Choroid plexus epithelial cell (primary cell): ENCODE measurements around the gene KLHL41.

Source experiments
- DNase-seq: peaks from one replicate; pipeline ENCODE4 v3.0.0-alpha.2; 2010; ENCODE audit warnings: low read depth
- H3K4me3 ChIP-seq: 2 replicates; pipeline ENCODE4 v1.5.1; 2011; ENCODE audit warnings: low read depth, mild to moderate bottlenecking, control low read depth, low read length, moderate library complexity
- TF ChIP-seq, protein P1 (sequence below): conservative IDR thresholded peaks from 2 replicates; pipeline ENCODE4 v1.5.1; 2011; ENCODE audit warnings: low read depth, mild to moderate bottlenecking, control low read depth, inconsistent platforms, low read length, moderate library complexity

The KLHL41 gene

DNA sequence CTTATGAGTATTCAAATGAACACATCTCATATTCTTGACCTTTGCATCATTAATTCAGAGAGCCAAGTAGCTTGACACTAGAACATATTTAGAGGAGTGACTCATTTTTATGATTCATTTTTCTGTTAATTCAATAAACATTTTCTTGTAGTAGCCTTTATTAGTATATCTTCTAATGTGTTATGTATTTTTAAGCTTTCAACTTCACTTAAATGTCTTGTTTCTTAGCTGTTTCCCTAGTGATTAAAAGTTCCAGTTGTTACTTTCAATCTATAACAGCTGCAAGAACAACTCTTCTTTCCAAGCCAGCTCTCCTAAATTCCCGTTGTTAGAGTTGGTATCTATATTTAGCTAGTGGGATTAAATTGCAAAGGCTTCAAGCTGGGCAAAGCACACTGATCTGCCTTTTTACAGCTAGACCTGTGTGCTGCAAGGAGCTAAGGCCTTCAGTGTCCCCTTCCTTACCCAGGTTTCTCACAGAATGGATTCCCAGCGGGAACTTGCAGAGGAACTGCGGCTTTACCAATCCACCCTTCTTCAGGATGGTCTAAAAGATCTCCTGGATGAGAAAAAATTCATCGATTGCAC is at the start of gene KLHL41:
TSS of gene KLHL41 (plus strand) at position 405 of the 588 bp plus-strand sequence. CDS start at position 482, 77 bp downstream.
- H3K4me3 ChIP-seq = no peak within 1 kb of the TSS
- peak; percentile 73 for DNase-seq
- TF ChIP-seq, protein P1, sequence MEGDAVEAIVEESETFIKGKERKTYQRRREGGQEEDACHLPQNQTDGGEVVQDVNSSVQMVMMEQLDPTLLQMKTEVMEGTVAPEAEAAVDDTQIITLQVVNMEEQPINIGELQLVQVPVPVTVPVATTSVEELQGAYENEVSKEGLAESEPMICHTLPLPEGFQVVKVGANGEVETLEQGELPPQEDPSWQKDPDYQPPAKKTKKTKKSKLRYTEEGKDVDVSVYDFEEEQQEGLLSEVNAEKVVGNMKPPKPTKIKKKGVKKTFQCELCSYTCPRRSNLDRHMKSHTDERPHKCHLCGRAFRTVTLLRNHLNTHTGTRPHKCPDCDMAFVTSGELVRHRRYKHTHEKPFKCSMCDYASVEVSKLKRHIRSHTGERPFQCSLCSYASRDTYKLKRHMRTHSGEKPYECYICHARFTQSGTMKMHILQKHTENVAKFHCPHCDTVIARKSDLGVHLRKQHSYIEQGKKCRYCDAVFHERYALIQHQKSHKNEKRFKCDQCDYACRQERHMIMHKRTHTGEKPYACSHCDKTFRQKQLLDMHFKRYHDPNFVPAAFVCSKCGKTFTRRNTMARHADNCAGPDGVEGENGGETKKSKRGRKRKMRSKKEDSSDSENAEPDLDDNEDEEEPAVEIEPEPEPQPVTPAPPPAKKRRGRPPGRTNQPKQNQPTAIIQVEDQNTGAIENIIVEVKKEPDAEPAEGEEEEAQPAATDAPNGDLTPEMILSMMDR = no peak

DNA sequence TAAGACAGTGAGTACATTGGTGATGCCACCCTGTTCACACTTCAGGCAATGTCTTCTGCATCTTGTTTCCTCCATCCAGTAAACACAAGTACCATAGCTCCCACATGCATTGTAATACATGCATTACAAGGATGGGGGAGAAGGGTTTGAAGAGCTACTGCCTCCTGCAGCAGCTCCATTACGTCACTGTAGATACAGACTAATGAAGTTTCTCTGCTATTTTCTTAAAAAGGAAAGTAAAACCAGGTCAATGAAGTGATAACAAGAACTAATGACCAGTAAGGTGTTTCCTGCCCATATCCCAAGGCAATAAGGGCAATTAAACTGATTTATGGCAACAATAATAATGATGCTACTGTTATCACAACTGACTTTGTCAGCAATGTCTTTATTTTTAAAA is 48.4 kb upstream of the KLHL41 start:
- H3K4me3 ChIP-seq = no peak overlapping the region
- no peak for DNase-seq

DNA sequence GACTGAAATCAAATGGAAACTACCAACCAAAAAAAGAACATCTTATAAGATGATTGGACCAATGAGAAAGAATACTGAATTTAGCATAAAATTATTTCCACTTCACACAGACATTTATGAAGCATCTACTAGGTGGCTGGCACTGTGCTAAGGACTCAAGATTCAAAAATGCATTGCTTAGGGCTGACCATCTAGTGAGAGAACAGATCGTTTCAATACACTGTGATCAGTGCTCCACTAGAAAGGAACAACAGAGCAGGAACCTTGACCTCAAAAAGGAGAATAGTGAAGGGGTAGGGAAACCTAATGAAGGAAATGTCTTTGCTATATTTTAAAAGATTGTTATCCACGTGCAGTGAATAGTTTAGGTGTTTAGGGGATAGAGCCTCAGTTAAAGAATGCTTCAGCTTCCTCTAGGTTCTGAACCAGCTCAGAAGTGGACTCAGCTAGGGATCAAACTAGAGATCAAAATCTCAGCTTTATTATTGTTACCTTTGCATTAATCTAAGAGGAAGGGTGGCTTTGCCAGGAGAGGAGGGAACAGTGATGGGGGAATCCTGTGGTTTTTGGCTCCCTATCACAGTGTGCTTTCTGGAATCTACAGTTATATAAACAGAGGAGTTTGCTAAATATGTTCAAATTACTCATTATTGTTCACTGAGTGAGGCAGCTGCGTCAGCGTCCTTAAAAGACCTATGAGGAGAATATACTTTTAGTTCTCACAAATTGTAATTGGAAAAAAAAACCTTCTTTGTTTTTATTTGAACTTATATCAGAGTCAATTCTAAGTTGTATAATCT is 46.4 kb upstream of the KLHL41 start:
- TF ChIP-seq, protein P1 = no peak
- DNase-seq = peak; percentile 94

More for the DNA sequence above, 48.4 kb upstream of the KLHL41 start:
- TF ChIP-seq, protein P1 = no peak

DNA sequence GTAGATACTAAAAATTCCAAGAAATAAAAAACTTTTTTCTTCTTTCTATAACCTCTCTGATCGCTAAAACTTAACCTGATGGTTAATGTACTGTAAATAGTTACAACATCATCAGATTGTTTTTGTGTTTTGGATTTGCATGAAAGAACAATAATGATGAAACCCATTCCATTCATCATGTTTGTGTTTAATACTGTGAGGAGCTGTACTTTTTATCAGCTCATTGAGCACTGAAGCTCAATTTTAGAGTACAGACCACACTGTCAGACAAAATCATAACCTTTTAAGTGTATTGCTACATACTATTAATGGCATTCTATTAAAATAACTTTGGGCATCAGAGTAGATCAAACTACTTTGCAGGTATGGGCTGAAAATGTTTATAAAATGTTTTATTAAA is 45.0 kb upstream of the KLHL41 start:
- TF ChIP-seq, protein P1 = no peak
- DNase-seq = no peak
- no peak overlapping the region for H3K4me3 ChIP-seq

More for the DNA sequence above, 46.4 kb upstream of the KLHL41 start:
- H3K4me3 ChIP-seq = no peak overlapping the region

DNA sequence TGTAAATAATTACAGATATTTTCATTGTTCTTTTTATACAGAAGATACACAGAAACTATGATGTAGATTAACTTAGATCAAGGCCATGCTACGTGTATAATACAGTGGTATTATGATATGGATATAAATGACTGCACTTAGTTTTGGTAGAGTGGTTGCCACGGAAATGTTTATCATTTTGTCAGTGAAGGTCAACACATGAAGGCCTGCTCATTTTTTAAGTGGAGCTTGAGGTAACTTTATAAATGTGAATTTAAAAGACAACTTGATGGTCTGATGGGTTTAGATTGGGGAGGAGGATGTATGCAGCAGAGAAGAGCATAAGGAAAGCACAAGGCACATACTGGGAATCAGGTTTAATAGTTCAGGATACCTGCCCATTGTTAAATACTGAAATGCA is 44.6 kb upstream of the KLHL41 start:
- no peak overlapping the region for H3K4me3 ChIP-seq
- TF ChIP-seq, protein P1 = no peak
- DNase-seq = no peak

DNA sequence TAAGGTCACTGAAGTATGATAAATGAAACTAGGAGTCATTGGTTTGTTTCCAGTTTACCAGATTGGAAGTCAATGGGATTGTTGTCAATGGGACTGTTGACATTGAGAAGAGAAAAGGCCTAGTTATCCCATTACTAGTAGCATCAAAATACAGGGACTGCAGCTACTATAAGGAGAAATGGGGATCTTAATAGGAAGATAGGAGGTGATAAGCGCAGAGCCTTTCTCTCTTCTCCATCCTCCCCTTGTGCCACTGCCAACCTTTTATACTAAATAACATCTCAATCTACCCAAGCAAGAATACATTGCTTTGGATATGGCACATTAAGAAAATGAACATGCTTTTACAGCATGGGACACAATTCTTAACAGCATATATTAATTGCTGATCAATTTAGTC is 40.7 kb upstream of the KLHL41 start:
- no peak for DNase-seq
- TF ChIP-seq, protein P1 = no peak
- H3K4me3 ChIP-seq = no peak overlapping the region
